Hepatocyte (in vitro differentiated cells): Measurements from ENCODE around the gene NOL12. TPM values are rescaled to one million over a fixed set of nuclear protein-coding genes. Genes with fewer than 3 reads are reported as not detected.
A peak's percentile ranks its signal among the peaks of the same experiment; 100 is the strongest.

ENCODE experiments used
- DNase-seq: peaks from one replicate; pipeline ENCODE4 v3.0.0-alpha.2; 2016; ENCODE audit warnings: low spot score
- H2AFZ ChIP-seq: fragments of 200-600 bp; sonication (generic); 2 replicates; pipeline ENCODE4 v1.6.0; 2016; ENCODE audit warnings: antibody characterized with exemption, mild to moderate bottlenecking
- H3K27ac ChIP-seq: fragments of 200-600 bp; sonication (generic); 2 replicates; pipeline ENCODE4 v1.5.1; 2016; ENCODE audit warnings: mild to moderate bottlenecking
- H3K27me3 ChIP-seq: fragments of 200-600 bp; sonication (generic); 2 replicates; pipeline ENCODE4 v1.6.1; 2016
- H3K36me3 ChIP-seq: fragments of 200-600 bp; sonication (generic); replicated peaks from 2 replicates; pipeline ENCODE4 v1.5.1; 2016; ENCODE audit warnings: low read depth; ENCODE audit not compliant: insufficient read depth
- H3K4me1 ChIP-seq: fragments of 200-600 bp; sonication (generic); 2 replicates; pipeline ENCODE4 v1.5.1; 2016; ENCODE audit warnings: mild to moderate bottlenecking, moderate library complexity; ENCODE audit not compliant: insufficient read depth
- H3K4me2 ChIP-seq: fragments of 200-600 bp; sonication (generic); 2 replicates; pipeline ENCODE4 v1.6.0; 2016
- H3K4me3 ChIP-seq: fragments of 200-600 bp; sonication (generic); 2 replicates; pipeline ENCODE4 v1.5.1; 2016; ENCODE audit warnings: mild to moderate bottlenecking
- H3K79me2 ChIP-seq: fragments of 200-600 bp; sonication (generic); 2 replicates; pipeline ENCODE4 v1.6.0; 2017; ENCODE audit warnings: mild to moderate bottlenecking
- H3K9me2 ChIP-seq: fragments of 200-600 bp; sonication (generic); replicated peaks from 2 replicates; pipeline ENCODE4 v1.6.0; 2017; ENCODE audit warnings: mild to moderate bottlenecking; ENCODE audit not compliant: insufficient read depth
- H3K9me3 ChIP-seq: fragments of 200-600 bp; sonication (generic); 2 replicates; pipeline ENCODE4 v1.5.1; 2016; ENCODE audit warnings: low read depth, mild to moderate bottlenecking
- H4K20me1 ChIP-seq: fragments of 200-600 bp; sonication (generic); 2 replicates; pipeline ENCODE4 v1.6.0; 2016; ENCODE audit warnings: mild to moderate bottlenecking; ENCODE audit not compliant: insufficient read depth, poor library complexity, severe bottlenecking
- EZH2 ChIP-seq: fragments of 200-600 bp; sonication (generic); IDR thresholded peaks from 2 replicates; pipeline ENCODE4 v1.6.1; 2016; ENCODE audit warnings: antibody characterized with exemption, mild to moderate bottlenecking, borderline replicate concordance
- EZH2phosphoT487 ChIP-seq: fragments of 200-600 bp; sonication (generic); IDR thresholded peaks from one replicate; pipeline ENCODE4 v1.6.1; 2018; ENCODE audit warnings: antibody characterized with exemption, mild to moderate bottlenecking, low read depth, moderate library complexity; ENCODE audit not compliant: unreplicated experiment, severe bottlenecking
- WGBS: methylation state at CpG from one replicate; pipeline ENCODE4 v1.1.6; 2016; ENCODE audit warnings: low lambda C conversion rate; ENCODE audit errors: missing lambda C conversion rate; 5-methylcytosine and 5-hydroxymethylcytosine counted together
- polyA plus RNA-seq: library from polyadenylated mRNA; unstranded; fragments of >200 nt; fragmentation: Nextera tagmentation; extraction: Ambion mirVana; gene quantifications from 2 replicates; pipeline ENCODE4 v1.2.1, GENCODE V29; 2016
- total RNA-seq: library from RNA; depleted of rRNA; stranded (reverse); fragments of >200 nt; gene quantifications from 2 replicates; pipeline ENCODE4 v1.2.3, GENCODE V29; 2014
- TF ChIP-seq, protein P1 (sequence below): fragments of 200-600 bp; sonication (generic); IDR thresholded peaks from 2 replicates; pipeline ENCODE4 v1.5.1; 2016; ENCODE audit warnings: antibody characterized with exemption, mild to moderate bottlenecking; ENCODE audit not compliant: poor library complexity

NOL12 gene
- total and polyA plus RNA-seq, 2 experiments from 2014 or later, result 11.4 to 27.6 TPM

DNA sequence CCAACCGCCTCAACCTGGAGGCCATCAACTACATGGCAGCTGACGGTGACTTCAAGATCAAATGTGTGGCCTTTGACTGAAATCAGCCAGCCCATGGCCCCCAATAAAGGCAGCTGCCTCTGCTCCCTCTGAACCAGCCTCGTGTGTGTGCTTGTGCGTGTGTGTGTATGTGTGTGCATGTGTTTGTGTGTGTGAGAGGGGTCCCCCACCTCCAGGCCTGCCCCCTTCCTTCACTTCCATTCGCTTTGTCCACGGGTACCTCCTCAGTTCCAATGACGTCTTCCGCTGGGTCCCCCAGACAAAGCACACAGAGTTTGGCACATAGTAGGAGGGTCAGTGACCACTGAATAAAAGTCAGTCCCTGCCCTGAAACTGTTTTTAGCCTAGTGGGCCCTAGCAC is 6.5 kb upstream of the NOL12 start:
- no peaks in the 10 kb centered on the region for H3K27me3 ChIP-seq
- WGBS, result 91% methylated on average over 8 of the region's 8 CpGs
- peaks cover 9% of the 10 kb centered on the region for H3K79me2 ChIP-seq
- peaks cover 5% of the 10 kb centered on the region for H3K4me1 ChIP-seq
- no peaks in the 10 kb centered on the region for H3K9me2 ChIP-seq
- TF ChIP-seq, protein P1, sequence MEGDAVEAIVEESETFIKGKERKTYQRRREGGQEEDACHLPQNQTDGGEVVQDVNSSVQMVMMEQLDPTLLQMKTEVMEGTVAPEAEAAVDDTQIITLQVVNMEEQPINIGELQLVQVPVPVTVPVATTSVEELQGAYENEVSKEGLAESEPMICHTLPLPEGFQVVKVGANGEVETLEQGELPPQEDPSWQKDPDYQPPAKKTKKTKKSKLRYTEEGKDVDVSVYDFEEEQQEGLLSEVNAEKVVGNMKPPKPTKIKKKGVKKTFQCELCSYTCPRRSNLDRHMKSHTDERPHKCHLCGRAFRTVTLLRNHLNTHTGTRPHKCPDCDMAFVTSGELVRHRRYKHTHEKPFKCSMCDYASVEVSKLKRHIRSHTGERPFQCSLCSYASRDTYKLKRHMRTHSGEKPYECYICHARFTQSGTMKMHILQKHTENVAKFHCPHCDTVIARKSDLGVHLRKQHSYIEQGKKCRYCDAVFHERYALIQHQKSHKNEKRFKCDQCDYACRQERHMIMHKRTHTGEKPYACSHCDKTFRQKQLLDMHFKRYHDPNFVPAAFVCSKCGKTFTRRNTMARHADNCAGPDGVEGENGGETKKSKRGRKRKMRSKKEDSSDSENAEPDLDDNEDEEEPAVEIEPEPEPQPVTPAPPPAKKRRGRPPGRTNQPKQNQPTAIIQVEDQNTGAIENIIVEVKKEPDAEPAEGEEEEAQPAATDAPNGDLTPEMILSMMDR, result no peak
- TF ChIP-seq EZH2phosphoT487 (no peak), EZH2 (no peak)
- no peak overlapping the region for H2AFZ ChIP-seq
- no peak overlapping the region for H3K4me3 ChIP-seq
- H4K20me1 ChIP-seq, result peaks cover 12% of the 10 kb centered on the region
- no peaks in the 10 kb centered on the region for H3K36me3 ChIP-seq
- DNase-seq, result no peak
- no peaks in the 10 kb centered on the region for H3K9me3 ChIP-seq
- no peak overlapping the region for H3K4me2 ChIP-seq
- H3K27ac ChIP-seq, result no peak overlapping the region

DNA sequence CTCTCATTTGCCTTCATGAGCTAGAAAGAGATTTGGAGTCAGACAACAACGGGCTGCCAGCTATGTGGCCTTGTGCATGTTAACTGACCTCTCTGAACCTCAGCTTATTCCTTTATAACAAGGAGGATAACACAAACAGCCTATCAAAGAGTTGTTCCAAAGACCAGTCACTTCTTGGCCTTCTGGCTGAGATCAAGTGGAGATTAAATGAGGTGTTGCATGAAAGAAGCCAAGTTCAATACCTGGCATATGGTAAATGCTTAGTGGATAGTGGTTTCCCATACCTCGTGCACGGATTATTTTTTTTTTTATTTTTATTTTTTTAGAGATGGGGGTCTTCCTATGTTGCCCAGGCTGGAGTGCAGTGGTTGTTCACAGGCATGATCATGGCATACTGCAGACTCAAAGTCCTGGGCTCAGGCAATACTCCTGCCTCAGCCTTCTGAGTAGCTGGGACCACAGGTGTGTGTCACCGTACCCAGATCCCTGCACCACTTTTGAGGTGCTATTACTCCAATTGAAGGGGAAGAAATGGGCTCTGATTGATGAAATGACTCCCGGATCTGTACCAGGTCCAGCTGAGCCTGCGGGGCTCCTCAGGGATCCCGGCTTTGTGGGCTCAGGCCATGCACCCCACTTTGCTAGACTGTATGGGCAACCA is 5.8 kb upstream of the NOL12 start:
- Histone ChIP-seq H3K4me1 (peaks cover 3% of the 10 kb centered on the region), H2AFZ (no peak overlapping the region), H3K27ac (no peak overlapping the region), H3K9me3 (no peaks in the 10 kb centered on the region), H3K4me3 (no peak overlapping the region), H3K4me2 (no peak overlapping the region), H3K36me3 (no peaks in the 10 kb centered on the region), H3K79me2 (peaks cover 9% of the 10 kb centered on the region), H4K20me1 (peaks cover 12% of the 10 kb centered on the region), H3K27me3 (no peaks in the 10 kb centered on the region), H3K9me2 (no peaks in the 10 kb centered on the region)
- WGBS, result 87% methylated on average over 7 of the region's 7 CpGs
- no peak for DNase-seq
- TF ChIP-seq, protein P1, result no peak
- TF ChIP-seq EZH2phosphoT487 (no peak), EZH2 (no peak)

DNA sequence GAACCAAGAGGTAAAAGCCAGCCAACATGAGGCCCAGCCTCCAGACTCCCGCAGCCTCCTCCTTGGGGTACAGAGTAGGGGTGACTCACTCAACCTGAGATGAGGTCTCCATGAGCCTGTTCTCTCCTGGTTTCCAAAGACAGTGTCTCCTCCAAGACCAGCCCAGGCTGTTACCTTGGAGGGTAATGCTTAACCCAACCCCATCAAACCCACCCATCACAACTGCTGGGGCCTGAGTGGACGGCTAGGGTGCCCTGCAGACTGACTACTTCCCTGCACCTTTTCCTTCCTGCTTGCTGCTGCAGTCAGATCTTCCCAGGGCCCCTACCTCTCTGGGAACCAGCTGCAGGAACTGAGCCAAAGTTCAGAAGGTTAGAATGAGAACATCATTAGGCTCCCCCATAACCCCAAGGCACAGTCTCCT is 5.1 kb upstream of the NOL12 start:
- H3K79me2 ChIP-seq, result peaks cover 4% of the 10 kb centered on the region
- WGBS, result 85% methylated on average over 2 of the region's 2 CpGs
- H3K9me2 ChIP-seq, result no peaks in the 10 kb centered on the region
- H3K4me2 ChIP-seq, result no peak overlapping the region
- H4K20me1 ChIP-seq, result peaks cover 12% of the 10 kb centered on the region
- H3K36me3 ChIP-seq, result no peaks in the 10 kb centered on the region
- H3K27ac ChIP-seq, result peak overlapping the region; percentile 33
- H2AFZ ChIP-seq, result no peak overlapping the region
- TF ChIP-seq EZH2, result no peak
- TF ChIP-seq, protein P1, result no peak
- TF ChIP-seq EZH2phosphoT487, result no peak
- peaks cover 4% of the 10 kb centered on the region for H3K4me1 ChIP-seq
- no peaks in the 10 kb centered on the region for H3K27me3 ChIP-seq
- DNase-seq, result no peak
- H3K4me3 ChIP-seq, result no peak overlapping the region
- no peaks in the 10 kb centered on the region for H3K9me3 ChIP-seq
